ENCODE measurements around the gene ARHGAP26. TPM values are rescaled to one million over a fixed set of nuclear protein-coding genes. Genes with fewer than 3 reads are reported as not detected.

Gene ARHGAP26
- total RNA-seq, 1 donor from 2014 or later = 20.1 TPM

- H3K4me3 Mint-ChIP-seq (ENCODE audit: unreplicated experiment) = no peak overlapping the region
- no peaks in the 10 kb centered on the region for H3K9me3 Mint-ChIP-seq (ENCODE audit: unreplicated experiment)
- H3K27me3 Mint-ChIP-seq (ENCODE audit: unreplicated experiment) = no peaks in the 10 kb centered on the region
- H3K27ac Mint-ChIP-seq (ENCODE audit: unreplicated experiment) = no peak overlapping the region
- no peak for DNase-seq
- peaks cover 16% of the 10 kb centered on the region for H3K4me1 Mint-ChIP-seq (ENCODE audit: low read depth, unreplicated experiment)
- H3K36me3 Mint-ChIP-seq (ENCODE audit: unreplicated experiment) = no peaks in the 10 kb centered on the region
- TF ChIP-seq, protein P1, sequence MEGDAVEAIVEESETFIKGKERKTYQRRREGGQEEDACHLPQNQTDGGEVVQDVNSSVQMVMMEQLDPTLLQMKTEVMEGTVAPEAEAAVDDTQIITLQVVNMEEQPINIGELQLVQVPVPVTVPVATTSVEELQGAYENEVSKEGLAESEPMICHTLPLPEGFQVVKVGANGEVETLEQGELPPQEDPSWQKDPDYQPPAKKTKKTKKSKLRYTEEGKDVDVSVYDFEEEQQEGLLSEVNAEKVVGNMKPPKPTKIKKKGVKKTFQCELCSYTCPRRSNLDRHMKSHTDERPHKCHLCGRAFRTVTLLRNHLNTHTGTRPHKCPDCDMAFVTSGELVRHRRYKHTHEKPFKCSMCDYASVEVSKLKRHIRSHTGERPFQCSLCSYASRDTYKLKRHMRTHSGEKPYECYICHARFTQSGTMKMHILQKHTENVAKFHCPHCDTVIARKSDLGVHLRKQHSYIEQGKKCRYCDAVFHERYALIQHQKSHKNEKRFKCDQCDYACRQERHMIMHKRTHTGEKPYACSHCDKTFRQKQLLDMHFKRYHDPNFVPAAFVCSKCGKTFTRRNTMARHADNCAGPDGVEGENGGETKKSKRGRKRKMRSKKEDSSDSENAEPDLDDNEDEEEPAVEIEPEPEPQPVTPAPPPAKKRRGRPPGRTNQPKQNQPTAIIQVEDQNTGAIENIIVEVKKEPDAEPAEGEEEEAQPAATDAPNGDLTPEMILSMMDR (IDR thresholded peaks at IDR 0.05; ENCODE audit: partially characterized antibody, unreplicated experiment) = no peak
Observed at GRCh38 chr5:142797420-142797819, 27.2 kb downstream of the ARHGAP26 start.

DNA sequence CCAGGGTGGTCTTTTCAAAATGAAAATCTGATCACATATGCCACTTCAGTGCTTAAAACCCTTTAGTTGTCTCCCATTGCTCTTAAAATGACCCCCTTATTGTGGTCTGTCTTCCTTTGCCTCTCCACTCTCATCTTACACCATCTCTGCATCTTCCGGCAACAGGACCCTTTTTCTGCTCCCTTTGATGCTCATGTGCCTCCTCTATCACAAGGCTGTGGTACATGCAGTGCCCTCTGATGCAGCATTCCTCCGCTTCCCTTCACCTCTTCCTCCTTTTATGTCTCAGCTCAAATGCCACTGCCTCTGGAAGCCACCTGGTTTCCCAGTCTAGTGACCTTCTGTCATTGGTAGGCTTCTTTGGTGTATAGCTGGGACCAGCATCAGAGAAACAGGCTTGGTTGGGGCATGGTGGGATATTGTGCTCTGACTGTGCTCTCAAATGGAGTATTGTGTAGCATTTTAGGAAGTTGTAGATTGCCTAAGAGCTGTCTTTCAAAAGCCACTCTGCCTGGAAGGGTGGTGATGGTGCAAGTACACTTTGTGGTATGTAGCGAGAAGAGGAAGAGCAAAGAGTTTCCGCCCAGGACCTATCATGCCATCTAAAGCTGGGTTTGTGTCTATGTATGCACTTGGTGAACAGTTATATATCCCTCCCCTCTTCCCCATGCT lies 28.1 kb downstream of the ARHGAP26 start:
- Mint-ChIP-seq H3K27ac (ENCODE audit: unreplicated experiment) (no peak overlapping the region), H3K9me3 (ENCODE audit: unreplicated experiment) (no peaks in the 10 kb centered on the region), H3K4me1 (ENCODE audit: low read depth, unreplicated experiment) (peaks cover 16% of the 10 kb centered on the region)

GRCh38 chr5:142800776-142801494 lies 30.8 kb downstream of the ARHGAP26 start:
- no peak for DNase-seq
- Mint-ChIP-seq H3K36me3 (ENCODE audit: unreplicated experiment) (no peaks in the 10 kb centered on the region), H3K4me1 (ENCODE audit: low read depth, unreplicated experiment) (peaks cover 16% of the 10 kb centered on the region), H3K9me3 (ENCODE audit: unreplicated experiment) (no peaks in the 10 kb centered on the region), H3K27ac (ENCODE audit: unreplicated experiment) (no peak overlapping the region), H3K4me3 (ENCODE audit: unreplicated experiment) (no peak overlapping the region), H3K27me3 (ENCODE audit: unreplicated experiment) (no peaks in the 10 kb centered on the region)
- TF ChIP-seq, protein P1 (IDR thresholded peaks at IDR 0.05; ENCODE audit: partially characterized antibody, unreplicated experiment) = no peak

More for the DNA sequence above, 28.1 kb downstream of the ARHGAP26 start:
- H3K4me3 Mint-ChIP-seq (ENCODE audit: unreplicated experiment) = no peak overlapping the region
- no peaks in the 10 kb centered on the region for H3K27me3 Mint-ChIP-seq (ENCODE audit: unreplicated experiment)
- no peaks in the 10 kb centered on the region for H3K36me3 Mint-ChIP-seq (ENCODE audit: unreplicated experiment)
- TF ChIP-seq, protein P1 (IDR thresholded peaks at IDR 0.05; ENCODE audit: partially characterized antibody, unreplicated experiment) = no peak
- no peak for DNase-seq

DNA sequence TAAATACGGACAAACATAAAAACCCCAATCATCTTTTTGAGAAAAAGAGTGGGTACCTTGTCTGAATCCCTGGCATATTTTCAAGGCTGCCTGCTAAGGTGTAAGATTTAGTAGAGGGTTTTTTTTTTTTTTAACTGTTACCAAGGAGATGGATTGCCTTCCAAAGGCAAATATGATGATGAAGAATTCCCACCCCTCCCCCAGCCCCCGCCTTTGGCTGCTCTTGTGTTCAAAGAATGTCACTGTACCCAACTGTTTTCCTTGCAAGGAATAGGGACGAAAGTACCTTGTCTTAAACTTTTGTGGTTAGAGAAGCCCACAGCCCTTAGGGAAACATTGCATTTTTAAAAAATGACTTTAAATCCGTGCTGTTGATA lies 31.3 kb downstream of the ARHGAP26 start:
- Mint-ChIP-seq H3K4me3 (ENCODE audit: unreplicated experiment) (no peak overlapping the region), H3K9me3 (ENCODE audit: unreplicated experiment) (no peaks in the 10 kb centered on the region), H3K36me3 (ENCODE audit: unreplicated experiment) (no peaks in the 10 kb centered on the region), H3K27me3 (ENCODE audit: unreplicated experiment) (no peaks in the 10 kb centered on the region), H3K27ac (ENCODE audit: unreplicated experiment) (no peak overlapping the region), H3K4me1 (ENCODE audit: low read depth, unreplicated experiment) (peaks cover 16% of the 10 kb centered on the region)
- TF ChIP-seq, protein P1 (IDR thresholded peaks at IDR 0.05; ENCODE audit: partially characterized antibody, unreplicated experiment) = no peak
- DNase-seq = no peak

All from glutamatergic neuron (in vitro differentiated cells).